ENCODE measurements around the gene HDAC5.
"Not testable (repeated sequence)": the region's sequence is repeated elsewhere in the genome, so short reads cannot be mapped to it uniquely, and the experiment has no call there.

The HDAC5 gene

DNA sequence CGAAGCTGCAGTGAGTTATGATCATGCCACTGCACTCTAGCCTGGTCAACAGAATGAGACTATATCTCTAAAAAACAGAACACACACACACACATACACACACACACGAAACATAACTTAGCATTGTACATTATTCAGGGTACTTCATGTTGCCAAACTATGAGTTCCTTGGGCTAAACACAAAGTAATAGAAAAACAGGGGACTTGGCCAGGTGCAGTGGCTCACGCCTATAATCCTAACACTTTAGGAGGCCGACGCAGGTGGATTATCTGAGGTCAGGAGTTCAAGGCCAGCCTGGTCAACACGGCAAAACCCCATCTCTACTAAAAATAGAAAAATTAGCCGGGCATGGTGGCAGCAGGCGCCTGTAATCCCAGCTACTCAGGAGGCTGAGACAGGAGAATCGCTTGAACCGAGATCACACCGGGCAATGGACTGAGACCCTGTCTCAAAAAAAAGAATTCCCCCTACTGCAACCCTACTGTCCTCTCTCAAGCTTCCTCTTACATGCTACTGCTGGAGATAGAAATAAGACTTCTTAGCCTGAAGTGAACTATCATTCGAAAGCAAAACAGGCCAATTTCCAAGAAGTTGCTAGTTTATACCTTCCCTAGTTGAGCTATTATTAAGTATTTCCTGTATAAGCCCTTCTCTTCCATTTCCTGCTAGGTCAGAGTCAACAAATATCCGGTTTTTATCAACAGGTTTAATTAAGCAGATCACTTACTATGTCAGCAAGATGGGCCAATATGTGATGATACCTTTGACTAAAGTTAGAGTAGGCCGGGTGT, 64.1 kb downstream of the HDAC5 start:
- Histone ChIP-seq H4K20me1 (ENCODE audit: insufficient read depth, low read length) (no peaks in the 10 kb centered on the region), H3K4me3 (ENCODE audit: low read depth, low read length, poor library complexity, severe bottlenecking) (no peak overlapping the region), H3K9ac (ENCODE audit: low read length) (no peak overlapping the region), H3K4me1 (ENCODE audit: insufficient read depth, low read length, severe bottlenecking) (no peaks in the 10 kb centered on the region), H3F3A (ENCODE audit: insufficient read depth, low read length) (no peaks in the 10 kb centered on the region), H3K79me2 (ENCODE audit: insufficient read depth, low read length) (peaks cover 48% of the 10 kb centered on the region), H3K4me2 (ENCODE audit: low read length) (no peak overlapping the region), H3K9me2 (ENCODE audit: low read depth, low read length) (no peaks in the 10 kb centered on the region), H2AFZ (ENCODE audit: low read length) (no peak overlapping the region), H3K27me3 (ENCODE audit: insufficient read depth, low read length) (no peaks in the 10 kb centered on the region), H3K27ac (ENCODE audit: low read depth, low read length, poor library complexity, severe bottlenecking) (no peak overlapping the region), H3K36me3 (ENCODE audit: insufficient read depth, low read length) (peaks cover 85% of the 10 kb centered on the region), H3K9me3 (ENCODE audit: low read length) (no peaks in the 10 kb centered on the region)
- no peak for TF ChIP-seq EZH2 (IDR thresholded peaks at IDR 0.05; ENCODE audit: borderline replicate concordance, low read length)
- TF ChIP-seq, protein P1, sequence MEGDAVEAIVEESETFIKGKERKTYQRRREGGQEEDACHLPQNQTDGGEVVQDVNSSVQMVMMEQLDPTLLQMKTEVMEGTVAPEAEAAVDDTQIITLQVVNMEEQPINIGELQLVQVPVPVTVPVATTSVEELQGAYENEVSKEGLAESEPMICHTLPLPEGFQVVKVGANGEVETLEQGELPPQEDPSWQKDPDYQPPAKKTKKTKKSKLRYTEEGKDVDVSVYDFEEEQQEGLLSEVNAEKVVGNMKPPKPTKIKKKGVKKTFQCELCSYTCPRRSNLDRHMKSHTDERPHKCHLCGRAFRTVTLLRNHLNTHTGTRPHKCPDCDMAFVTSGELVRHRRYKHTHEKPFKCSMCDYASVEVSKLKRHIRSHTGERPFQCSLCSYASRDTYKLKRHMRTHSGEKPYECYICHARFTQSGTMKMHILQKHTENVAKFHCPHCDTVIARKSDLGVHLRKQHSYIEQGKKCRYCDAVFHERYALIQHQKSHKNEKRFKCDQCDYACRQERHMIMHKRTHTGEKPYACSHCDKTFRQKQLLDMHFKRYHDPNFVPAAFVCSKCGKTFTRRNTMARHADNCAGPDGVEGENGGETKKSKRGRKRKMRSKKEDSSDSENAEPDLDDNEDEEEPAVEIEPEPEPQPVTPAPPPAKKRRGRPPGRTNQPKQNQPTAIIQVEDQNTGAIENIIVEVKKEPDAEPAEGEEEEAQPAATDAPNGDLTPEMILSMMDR (IDR thresholded peaks at IDR 0.05; ENCODE audit: low read length), result no peak

DNA sequence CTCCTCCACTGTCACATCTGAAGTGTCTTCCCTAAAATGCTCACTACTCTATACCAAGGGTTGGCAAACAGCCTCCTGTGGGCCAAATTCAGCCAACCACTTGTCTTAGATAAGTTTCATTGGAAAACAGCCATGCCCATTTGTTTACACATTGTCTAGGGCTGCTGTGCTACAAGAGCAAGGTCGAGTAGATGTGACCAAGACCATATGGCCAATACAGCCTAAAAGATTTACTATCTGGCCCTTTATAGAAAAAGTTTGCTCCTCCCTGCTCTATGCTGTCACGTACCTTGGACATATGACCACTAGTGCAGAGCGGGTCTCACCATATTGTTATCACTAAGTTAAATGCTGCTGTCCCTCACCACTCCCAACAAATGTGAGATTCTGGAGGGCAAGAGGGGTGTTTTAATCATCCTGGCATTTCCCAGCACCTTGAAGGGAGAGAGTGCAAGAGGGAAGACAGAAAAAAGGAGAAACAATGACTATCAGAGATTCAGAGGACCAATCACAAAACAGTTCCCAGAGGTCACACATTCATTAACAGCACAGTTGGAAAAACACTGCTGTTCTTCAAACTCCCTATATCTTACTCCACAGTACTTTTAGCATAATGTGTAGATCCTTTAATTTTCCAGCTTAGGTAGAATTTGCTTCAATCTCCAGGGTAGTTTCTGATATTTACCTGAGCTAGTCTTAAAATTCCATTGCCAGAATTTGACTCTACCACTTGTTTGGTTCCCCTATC, 70.1 kb downstream of the HDAC5 start:
- H2AFZ ChIP-seq (ENCODE audit: low read length), result no peak overlapping the region
- no peaks in the 10 kb centered on the region for H3F3A ChIP-seq (ENCODE audit: insufficient read depth, low read length)
- H3K4me3 ChIP-seq (ENCODE audit: low read depth, low read length, poor library complexity, severe bottlenecking), result no peak overlapping the region
- no peaks in the 10 kb centered on the region for H3K9me2 ChIP-seq (ENCODE audit: low read depth, low read length)
- H3K27me3 ChIP-seq (ENCODE audit: insufficient read depth, low read length), result no peaks in the 10 kb centered on the region
- H3K4me2 ChIP-seq (ENCODE audit: low read length), result no peak overlapping the region
- H3K36me3 ChIP-seq (ENCODE audit: insufficient read depth, low read length), result peaks cover 86% of the 10 kb centered on the region
- no peaks in the 10 kb centered on the region for H3K4me1 ChIP-seq (ENCODE audit: insufficient read depth, low read length, severe bottlenecking)
- no peak overlapping the region for H3K9ac ChIP-seq (ENCODE audit: low read length)
- H4K20me1 ChIP-seq (ENCODE audit: insufficient read depth, low read length), result no peaks in the 10 kb centered on the region
- peaks cover 11% of the 10 kb centered on the region for H3K79me2 ChIP-seq (ENCODE audit: insufficient read depth, low read length)
- TF ChIP-seq EZH2 (IDR thresholded peaks at IDR 0.05; ENCODE audit: borderline replicate concordance, low read length), result no peak
- TF ChIP-seq, protein P1 (IDR thresholded peaks at IDR 0.05; ENCODE audit: low read length), result no peak
- no peak overlapping the region for H3K27ac ChIP-seq (ENCODE audit: low read depth, low read length, poor library complexity, severe bottlenecking)
- H3K9me3 ChIP-seq (ENCODE audit: low read length), result no peaks in the 10 kb centered on the region

DNA sequence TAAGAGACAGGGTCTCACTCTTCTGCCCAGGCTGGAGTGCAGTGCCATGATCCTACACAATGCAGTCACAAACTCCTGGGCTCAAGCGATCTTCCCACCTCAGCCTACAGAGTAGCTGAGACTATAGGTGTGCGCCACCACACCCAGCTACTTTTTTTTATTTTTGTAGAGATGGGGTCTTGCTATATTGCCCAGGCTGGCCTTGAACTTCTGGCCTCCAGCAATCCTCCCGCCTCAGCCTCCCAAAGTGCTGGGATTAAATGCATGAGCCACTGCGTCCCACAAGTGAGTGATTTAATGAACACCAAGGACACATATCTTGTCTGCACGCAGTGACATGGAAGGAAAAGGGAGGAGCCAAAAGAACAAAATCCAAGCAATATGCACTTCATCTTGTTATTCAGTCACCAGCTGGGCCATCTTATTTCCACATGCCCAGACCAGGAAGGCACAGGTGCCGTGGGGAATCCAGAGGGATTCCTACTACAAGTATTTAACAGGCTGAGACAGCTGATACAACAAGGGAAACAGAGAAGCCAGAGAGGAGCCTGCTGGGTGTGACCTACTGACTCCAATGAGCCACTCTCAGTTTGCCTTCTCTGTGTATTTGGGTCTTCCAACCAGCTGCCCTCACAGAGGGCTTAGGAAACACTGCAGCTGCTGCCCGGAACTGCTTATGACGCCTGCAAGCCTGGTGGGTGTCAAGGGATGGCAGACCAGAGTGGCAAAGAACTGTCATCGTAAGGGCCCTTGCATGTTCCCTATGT, 74.0 kb downstream of the HDAC5 start:
- H3F3A ChIP-seq (ENCODE audit: insufficient read depth, low read length), result no peaks in the 10 kb centered on the region
- TF ChIP-seq, protein P1 (IDR thresholded peaks at IDR 0.05; ENCODE audit: low read length), result no peak
- no peak for TF ChIP-seq EZH2 (IDR thresholded peaks at IDR 0.05; ENCODE audit: borderline replicate concordance, low read length)
- H3K9ac ChIP-seq (ENCODE audit: low read length), result no peak overlapping the region
- no peak overlapping the region for H3K4me2 ChIP-seq (ENCODE audit: low read length)
- no peaks in the 10 kb centered on the region for H4K20me1 ChIP-seq (ENCODE audit: insufficient read depth, low read length)
- no peak overlapping the region for H3K27ac ChIP-seq (ENCODE audit: low read depth, low read length, poor library complexity, severe bottlenecking)
- no peak overlapping the region for H2AFZ ChIP-seq (ENCODE audit: low read length)
- no peak overlapping the region for H3K4me3 ChIP-seq (ENCODE audit: low read depth, low read length, poor library complexity, severe bottlenecking)
- H3K4me1 ChIP-seq (ENCODE audit: insufficient read depth, low read length, severe bottlenecking), result no peaks in the 10 kb centered on the region
- H3K79me2 ChIP-seq (ENCODE audit: insufficient read depth, low read length), result peaks cover 7% of the 10 kb centered on the region
- H3K27me3 ChIP-seq (ENCODE audit: insufficient read depth, low read length), result no peaks in the 10 kb centered on the region
- H3K36me3 ChIP-seq (ENCODE audit: insufficient read depth, low read length), result peaks cover 82% of the 10 kb centered on the region
- no peaks in the 10 kb centered on the region for H3K9me2 ChIP-seq (ENCODE audit: low read depth, low read length)
- no peaks in the 10 kb centered on the region for H3K9me3 ChIP-seq (ENCODE audit: low read length)

DNA sequence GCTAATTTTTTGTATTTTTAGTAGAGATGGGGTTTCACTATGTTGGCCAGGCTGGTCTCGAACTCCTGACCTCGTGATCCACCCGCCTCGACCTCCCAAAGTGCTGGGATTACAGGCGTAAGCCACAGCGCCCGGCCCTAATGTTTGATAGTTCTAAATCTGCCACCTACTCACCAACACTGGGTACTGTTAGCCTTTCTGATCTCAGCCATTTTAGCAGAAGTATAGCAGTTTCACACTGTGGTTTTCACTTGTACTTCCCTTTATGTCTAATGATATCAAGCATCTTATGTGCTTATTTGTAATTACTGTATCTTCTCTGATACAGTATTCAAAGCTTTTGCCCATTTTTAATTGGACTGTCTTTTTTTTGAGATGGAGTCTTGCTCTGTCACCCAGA, 76.5 kb downstream of the HDAC5 start:
- H3K36me3 ChIP-seq (ENCODE audit: insufficient read depth, low read length), result peaks cover 76% of the 10 kb centered on the region
- not testable (repeated sequence) for H3K9ac ChIP-seq (ENCODE audit: low read length); H3K4me2 ChIP-seq (ENCODE audit: low read length); H3K4me1 ChIP-seq (ENCODE audit: insufficient read depth, low read length, severe bottlenecking); H3K27ac ChIP-seq (ENCODE audit: low read depth, low read length, poor library complexity, severe bottlenecking); H2AFZ ChIP-seq (ENCODE audit: low read length); H3K9me2 ChIP-seq (ENCODE audit: low read depth, low read length); H3K4me3 ChIP-seq (ENCODE audit: low read depth, low read length, poor library complexity, severe bottlenecking); H3F3A ChIP-seq (ENCODE audit: insufficient read depth, low read length); H3K79me2 ChIP-seq (ENCODE audit: insufficient read depth, low read length); H3K27me3 ChIP-seq (ENCODE audit: insufficient read depth, low read length); H3K9me3 ChIP-seq (ENCODE audit: low read length); H4K20me1 ChIP-seq (ENCODE audit: insufficient read depth, low read length)

All from OCI-LY1 (cell line).